Hepatocyte (in vitro differentiated cells): ENCODE measurements around the gene MLLT1.

Experiments
- CTCF ChIP-seq: fragments of 200-600 bp; sonication (generic); IDR thresholded peaks from 2 replicates; pipeline ENCODE4 v1.5.1; 2016; ENCODE audit warnings: antibody characterized with exemption, mild to moderate bottlenecking; ENCODE audit not compliant: poor library complexity
- EZH2 ChIP-seq: fragments of 200-600 bp; sonication (generic); IDR thresholded peaks from 2 replicates; pipeline ENCODE4 v1.6.1; 2016; ENCODE audit warnings: antibody characterized with exemption, mild to moderate bottlenecking, borderline replicate concordance

- no peak for TF ChIP-seq CTCF
- no peak for TF ChIP-seq EZH2
Observed at GRCh38 chr19:6239871-6240676, 39.7 kb downstream of the MLLT1 start.
